Measurements from ENCODE around the gene ABHD12. TPM values are rescaled to one million over a fixed set of nuclear protein-coding genes. Genes with fewer than 3 reads are reported as not detected.
"Not testable (repeated sequence)": the region's sequence is repeated elsewhere in the genome, so short reads cannot be mapped to it uniquely, and the experiment has no call there.

The ABHD12 gene
- total RNA-seq, 1 donor from 2014 or later: 79.3 TPM

DNA sequence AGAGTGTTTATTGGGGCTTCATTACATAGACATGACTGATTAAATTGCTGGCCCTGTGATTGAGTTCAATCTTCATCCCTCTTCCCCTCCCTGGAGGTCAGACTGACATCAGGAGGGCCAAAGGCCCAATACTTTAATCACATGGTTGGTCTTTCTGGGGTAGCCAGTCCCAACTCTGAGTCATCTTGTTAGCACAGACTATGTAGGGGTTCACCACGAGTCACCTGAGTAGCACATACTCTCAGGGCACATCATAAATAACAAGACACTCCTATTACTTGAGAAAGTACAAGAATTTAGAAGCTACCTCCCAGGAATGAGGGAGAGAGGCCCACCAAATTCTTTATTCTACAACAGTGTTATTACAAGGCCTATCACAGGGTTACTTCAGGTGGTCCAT, 28.1 kb upstream of the ABHD12 start:
- H3K4me3 ChIP-seq (ENCODE audit: low read depth, low read length): no peak overlapping the region
- DNase-seq (ENCODE audit: low read depth): peak; percentile 43
- TF ChIP-seq, protein P1, sequence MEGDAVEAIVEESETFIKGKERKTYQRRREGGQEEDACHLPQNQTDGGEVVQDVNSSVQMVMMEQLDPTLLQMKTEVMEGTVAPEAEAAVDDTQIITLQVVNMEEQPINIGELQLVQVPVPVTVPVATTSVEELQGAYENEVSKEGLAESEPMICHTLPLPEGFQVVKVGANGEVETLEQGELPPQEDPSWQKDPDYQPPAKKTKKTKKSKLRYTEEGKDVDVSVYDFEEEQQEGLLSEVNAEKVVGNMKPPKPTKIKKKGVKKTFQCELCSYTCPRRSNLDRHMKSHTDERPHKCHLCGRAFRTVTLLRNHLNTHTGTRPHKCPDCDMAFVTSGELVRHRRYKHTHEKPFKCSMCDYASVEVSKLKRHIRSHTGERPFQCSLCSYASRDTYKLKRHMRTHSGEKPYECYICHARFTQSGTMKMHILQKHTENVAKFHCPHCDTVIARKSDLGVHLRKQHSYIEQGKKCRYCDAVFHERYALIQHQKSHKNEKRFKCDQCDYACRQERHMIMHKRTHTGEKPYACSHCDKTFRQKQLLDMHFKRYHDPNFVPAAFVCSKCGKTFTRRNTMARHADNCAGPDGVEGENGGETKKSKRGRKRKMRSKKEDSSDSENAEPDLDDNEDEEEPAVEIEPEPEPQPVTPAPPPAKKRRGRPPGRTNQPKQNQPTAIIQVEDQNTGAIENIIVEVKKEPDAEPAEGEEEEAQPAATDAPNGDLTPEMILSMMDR (conservative IDR thresholded peaks at IDR 0.05; ENCODE audit: low read depth, low read length): no peak

DNA sequence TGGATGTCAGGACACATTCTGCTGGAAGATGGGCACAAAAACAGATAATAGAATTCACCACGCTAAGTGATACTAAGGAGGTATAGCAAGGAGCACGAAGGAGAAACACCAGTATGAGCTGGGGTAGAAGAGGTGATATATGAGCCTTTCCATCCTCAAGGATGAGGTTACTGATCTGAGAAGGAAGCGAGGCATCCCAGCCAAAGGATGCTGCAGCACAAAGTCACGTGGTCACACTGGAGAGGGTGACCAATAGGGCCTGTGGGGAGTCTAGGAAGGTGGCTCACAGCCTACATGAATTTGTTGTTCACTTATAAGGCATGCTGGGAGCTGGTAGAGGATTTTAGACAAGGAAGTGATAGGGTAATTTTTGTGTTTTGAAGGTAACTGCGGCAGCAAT, 18.3 kb upstream of the ABHD12 start:
- TF ChIP-seq, protein P1 (conservative IDR thresholded peaks at IDR 0.05; ENCODE audit: low read depth, low read length): no peak
- no peak overlapping the region for H3K4me3 ChIP-seq (ENCODE audit: low read depth, low read length)
- DNase-seq (ENCODE audit: low read depth): no peak

DNA sequence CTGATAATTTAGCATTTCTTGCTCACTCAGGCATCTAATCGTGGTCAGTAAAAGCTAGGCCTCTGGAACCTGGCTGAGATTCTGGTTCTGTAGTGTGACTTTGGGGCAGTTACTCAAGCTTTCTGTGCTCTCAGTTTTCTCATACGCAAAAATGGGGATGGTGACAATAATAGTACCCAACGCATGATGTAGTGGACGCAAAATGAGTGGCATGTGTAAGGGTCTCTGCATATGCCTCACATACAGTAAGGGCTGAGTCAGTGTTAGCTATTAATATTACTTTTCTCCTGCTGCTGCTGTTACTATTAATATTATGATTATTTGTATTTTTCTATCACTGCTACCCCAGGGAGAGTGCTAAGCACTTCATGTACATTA, 17.5 kb upstream of the ABHD12 start:
- TF ChIP-seq, protein P1 (conservative IDR thresholded peaks at IDR 0.05; ENCODE audit: low read depth, low read length): no peak
- DNase-seq (ENCODE audit: low read depth): no peak
- H3K4me3 ChIP-seq (ENCODE audit: low read depth, low read length): peak overlapping the region; percentile 63

DNA sequence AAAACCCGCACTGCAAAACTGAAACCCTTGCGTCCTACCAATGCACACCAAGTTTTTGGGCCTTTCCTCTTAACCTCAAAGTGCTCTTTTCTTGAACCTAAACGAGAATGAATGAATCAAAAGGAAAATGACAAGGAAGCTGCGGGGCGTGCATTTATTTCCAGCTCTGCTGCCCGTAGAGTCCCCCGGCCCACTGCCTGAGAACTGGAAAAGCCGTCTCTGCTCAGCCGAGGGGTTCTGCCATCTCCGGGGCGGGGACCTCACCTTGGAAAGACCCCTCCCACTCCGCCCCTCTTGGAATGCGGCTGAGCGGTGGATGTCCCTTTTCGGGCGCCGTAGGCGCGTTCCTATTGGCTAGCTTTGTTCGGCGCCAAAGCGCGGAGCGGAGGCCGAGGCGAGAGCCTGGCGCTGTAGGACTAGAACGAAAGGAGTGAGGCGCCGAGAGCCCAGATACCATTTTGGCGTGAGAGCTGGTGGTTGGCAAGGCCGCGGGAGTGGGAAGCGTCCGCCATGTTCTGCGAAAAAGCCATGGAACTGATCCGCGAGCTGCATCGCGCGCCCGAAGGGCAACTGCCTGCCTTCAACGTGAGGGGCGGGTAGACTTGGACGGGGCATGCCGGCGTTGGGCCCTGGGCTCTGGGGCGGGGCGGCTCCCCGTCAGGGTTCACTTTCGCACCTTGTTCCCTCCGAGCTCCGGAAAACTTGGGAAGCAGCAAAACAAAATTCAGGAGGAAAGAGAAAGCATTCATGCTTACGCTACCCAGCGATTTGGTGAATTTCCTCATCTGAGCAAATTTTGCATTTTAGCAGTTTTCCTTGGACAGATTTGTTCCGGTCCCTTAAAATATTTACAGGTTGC, 16.9 kb upstream of the ABHD12 start, which contains the start of gene GINS1:
Gene GINS1, plus strand, starts transcription at position 363 of the 859 bp plus-strand sequence. Its CDS starts 148 bp downstream, at position 511.
- TF ChIP-seq, protein P1 (conservative IDR thresholded peaks at IDR 0.05; ENCODE audit: low read depth, low read length): no peak
- peak within 1 kb of the TSS; percentile 63 for H3K4me3 ChIP-seq (ENCODE audit: low read depth, low read length)
- DNase-seq (ENCODE audit: low read depth): no peak

- TF ChIP-seq, protein P1 (conservative IDR thresholded peaks at IDR 0.05; ENCODE audit: low read depth, low read length): no peak
- DNase-seq (ENCODE audit: low read depth): no peak
- no peak overlapping the region for H3K4me3 ChIP-seq (ENCODE audit: low read depth, low read length)
Observed at GRCh38 chr20:25402583-25402982, 11.9 kb upstream of the ABHD12 start.

GRCh38 chr20:25400291-25400732, 9.7 kb upstream of the ABHD12 start:
- H3K4me3 ChIP-seq (ENCODE audit: low read depth, low read length); DNase-seq (ENCODE audit: low read depth): not testable (repeated sequence)

DNA sequence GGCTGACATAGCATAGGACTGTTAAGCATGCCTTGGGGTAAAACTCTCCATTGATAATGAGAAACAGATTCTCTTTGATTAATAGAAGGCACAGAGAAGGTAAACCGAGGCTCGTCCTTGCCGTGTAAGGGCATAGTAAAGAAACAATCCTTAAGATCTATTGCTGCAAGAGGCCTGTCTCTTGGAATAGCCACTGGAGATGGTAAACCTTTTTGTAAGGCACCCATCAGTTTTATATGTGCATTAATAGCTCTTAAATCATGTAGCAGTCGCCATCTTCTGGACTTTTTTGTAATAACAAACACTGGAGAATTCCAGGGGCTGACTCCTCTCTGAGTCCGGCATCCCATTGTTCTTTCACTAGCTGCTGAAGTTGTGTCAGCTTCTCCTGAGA, 8.4 kb upstream of the ABHD12 start:
- no peak overlapping the region for H3K4me3 ChIP-seq (ENCODE audit: low read depth, low read length)
- TF ChIP-seq, protein P1 (conservative IDR thresholded peaks at IDR 0.05; ENCODE audit: low read depth, low read length): peak; percentile 64
- DNase-seq (ENCODE audit: low read depth): peak; percentile 58
